ENCODE results near the gene TCFL5.

The TCFL5 gene

DNA sequence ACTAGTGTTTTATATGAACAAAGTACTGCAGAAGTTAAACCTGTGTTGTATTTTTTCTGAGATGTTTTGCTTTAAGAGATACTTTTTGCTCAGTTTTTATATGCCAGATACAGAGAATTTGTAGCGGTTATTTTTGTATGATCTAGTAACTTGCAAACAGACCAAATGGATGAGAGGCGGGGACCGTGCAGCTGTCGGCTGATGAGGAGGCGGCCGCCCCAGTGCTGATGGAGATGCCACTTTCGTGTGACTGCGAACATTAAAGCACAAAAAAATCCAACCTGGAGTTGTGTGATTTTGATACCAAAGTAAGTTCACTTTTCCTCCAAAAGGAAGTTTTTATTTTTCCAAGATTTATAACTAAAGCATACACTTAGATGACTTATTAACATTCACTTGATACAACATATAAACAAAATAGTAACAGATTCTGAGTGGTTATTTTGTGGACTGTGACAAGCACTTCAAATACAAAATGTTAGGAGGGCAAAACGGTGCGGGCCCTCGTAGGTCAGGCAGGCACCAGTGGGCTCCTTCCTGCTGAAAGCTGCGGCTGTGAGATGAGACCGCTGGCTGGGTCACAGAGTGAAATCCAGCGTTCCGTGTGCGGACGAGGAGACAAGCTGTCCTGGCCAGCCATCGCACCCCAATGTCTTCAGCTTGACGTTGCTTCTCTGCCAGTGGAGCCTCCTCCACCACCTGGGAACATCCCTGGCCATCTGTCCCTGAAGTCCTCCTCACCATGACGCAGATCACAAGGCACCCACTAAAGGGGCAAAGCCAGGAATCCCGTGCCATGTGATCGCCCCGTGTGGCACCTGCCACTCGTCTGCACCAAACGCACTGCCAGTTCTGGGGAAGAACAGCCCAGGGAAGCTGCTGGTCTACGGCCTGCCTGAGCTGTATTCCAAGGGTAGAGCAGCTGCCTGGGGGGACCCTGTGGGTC lies 61.0 kb downstream of the TCFL5 start:
- Histone ChIP-seq H3K27me3 (ENCODE audit: control insufficient read depth, insufficient read depth, low read length) (no peaks in the 10 kb centered on the region), H3K4me1 (ENCODE audit: control insufficient read depth, insufficient read depth, low read length) (peaks cover 6% of the 10 kb centered on the region), H3K4me3 (ENCODE audit: low read length) (no peak overlapping the region), H3K27ac (ENCODE audit: low read depth, low read length) (no peak overlapping the region), H3K36me3 (ENCODE audit: control insufficient read depth, insufficient read depth, low read length) (peaks cover 18% of the 10 kb centered on the region), H3K9ac (ENCODE audit: low read length) (no peak overlapping the region)

DNA sequence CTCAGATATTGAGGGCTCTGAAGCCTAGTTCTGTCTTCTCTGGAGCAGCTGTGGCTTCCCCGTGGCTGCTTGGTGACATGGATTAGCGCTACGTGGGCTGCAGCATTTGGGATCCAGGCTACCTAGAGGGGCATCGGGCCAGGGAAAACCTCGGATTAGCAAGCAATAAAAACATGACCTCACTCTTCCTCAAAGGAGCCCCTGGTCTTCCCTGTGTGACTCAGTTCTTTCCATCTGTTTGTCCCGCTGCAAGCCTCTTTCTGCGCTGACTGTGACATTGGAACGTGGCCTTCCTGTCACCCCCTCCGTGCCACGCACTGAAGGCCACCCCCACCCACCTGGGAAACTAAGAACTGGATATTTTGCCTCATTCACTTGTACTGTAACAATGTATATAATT lies 61.7 kb downstream of the TCFL5 start:
- no peak overlapping the region for H3K27ac ChIP-seq (ENCODE audit: low read depth, low read length)
- peaks cover 6% of the 10 kb centered on the region for H3K4me1 ChIP-seq (ENCODE audit: control insufficient read depth, insufficient read depth, low read length)
- peaks cover 18% of the 10 kb centered on the region for H3K36me3 ChIP-seq (ENCODE audit: control insufficient read depth, insufficient read depth, low read length)
- no peak overlapping the region for H3K9ac ChIP-seq (ENCODE audit: low read length)
- H3K4me3 ChIP-seq (ENCODE audit: low read length), result no peak overlapping the region
- no peaks in the 10 kb centered on the region for H3K27me3 ChIP-seq (ENCODE audit: control insufficient read depth, insufficient read depth, low read length)

DNA sequence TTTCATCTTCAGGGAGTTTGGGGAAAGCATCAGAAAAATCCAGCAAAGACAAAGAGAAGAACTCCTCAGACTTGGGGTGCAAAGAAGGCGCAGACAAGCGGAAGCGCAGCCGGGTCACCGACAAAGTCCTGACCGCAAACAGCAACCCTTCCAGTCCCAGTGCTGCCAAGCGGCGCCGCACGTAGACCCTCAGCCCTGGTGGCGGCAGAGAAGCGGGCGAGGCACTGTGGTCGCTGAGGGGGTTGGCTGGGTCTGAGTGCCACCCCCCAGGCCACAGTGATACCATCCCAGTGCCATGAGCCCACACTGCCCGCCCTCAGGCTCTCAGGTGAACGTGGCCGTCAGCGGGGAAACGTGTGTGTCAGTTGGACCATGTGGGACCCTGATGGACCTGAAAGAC lies 62.2 kb downstream of the TCFL5 start:
- H3K9ac ChIP-seq (ENCODE audit: low read length), result no peak overlapping the region
- no peak overlapping the region for H3K27ac ChIP-seq (ENCODE audit: low read depth, low read length)
- peaks cover 18% of the 10 kb centered on the region for H3K36me3 ChIP-seq (ENCODE audit: control insufficient read depth, insufficient read depth, low read length)
- H3K4me3 ChIP-seq (ENCODE audit: low read length), result no peak overlapping the region
- H3K27me3 ChIP-seq (ENCODE audit: control insufficient read depth, insufficient read depth, low read length), result no peaks in the 10 kb centered on the region
- H3K4me1 ChIP-seq (ENCODE audit: control insufficient read depth, insufficient read depth, low read length), result peaks cover 6% of the 10 kb centered on the region

DNA sequence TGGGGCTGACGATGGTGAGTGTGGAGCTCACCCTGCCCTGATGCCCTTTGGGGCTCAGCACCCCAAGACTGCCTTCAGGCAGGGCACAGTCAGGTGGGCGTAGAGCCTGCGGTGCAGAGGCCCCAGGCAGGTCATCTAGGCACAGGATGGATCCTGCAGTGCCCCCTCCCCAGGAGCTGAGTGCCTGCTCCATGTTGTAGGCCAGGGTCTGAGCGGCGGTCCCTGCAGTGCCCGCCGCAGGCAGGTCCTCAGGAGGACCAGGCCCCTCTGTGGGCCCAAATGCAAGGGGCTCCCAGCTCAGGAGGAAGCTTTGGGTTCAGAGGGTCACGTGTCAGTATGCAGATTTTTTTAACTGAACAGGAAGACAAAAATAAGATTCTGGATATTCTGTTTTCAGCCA lies 62.6 kb downstream of the TCFL5 start:
- Histone ChIP-seq H3K4me1 (ENCODE audit: control insufficient read depth, insufficient read depth, low read length) (peaks cover 6% of the 10 kb centered on the region), H3K36me3 (ENCODE audit: control insufficient read depth, insufficient read depth, low read length) (peaks cover 18% of the 10 kb centered on the region), H3K27ac (ENCODE audit: low read depth, low read length) (no peak overlapping the region), H3K4me3 (ENCODE audit: low read length) (no peak overlapping the region), H3K9ac (ENCODE audit: low read length) (no peak overlapping the region), H3K27me3 (ENCODE audit: control insufficient read depth, insufficient read depth, low read length) (no peaks in the 10 kb centered on the region)

DNA sequence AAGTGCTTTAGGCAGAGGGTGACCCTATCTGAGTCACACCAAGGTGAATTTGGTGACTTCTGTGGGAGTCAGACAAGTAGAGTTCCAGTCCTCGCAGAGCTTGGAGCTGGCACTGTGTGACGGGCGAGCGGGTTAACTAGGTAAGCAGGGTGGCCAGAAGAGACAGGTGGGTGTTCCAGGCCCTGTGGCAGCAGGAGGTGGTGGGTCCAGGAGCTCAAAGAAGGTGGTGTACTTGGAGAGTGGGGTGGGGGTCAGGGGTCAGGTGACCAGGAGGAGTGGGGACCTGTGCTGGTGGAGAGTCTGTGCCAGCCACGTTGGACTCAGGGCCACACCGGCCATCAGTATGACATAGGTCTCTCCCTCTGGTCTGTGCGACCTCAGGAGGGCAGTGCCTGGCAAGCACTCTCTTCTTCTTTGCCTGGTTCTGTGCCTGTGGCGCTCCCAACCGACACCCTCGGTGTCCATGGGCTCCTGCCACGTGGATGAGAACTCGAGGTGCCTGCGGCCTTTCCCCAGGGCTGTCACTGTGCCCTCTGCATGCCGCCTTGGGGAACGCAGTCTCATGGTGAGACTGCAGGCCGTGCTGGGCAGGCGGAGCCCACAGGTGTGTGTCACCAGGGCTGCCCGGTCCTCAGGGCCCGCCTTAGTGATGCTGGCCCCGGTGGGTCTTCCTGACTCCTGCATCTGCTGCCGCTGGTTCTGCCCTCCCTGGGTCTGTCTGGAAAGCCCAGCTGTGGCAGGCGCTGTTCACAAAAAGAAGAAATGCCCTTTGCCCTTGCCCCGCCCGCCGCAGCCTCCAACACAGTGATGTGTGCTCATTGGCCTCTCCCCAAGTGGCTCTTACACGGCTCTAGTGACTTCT lies 63.7 kb downstream of the TCFL5 start:
- Histone ChIP-seq H3K36me3 (ENCODE audit: control insufficient read depth, insufficient read depth, low read length) (peaks cover 18% of the 10 kb centered on the region), H3K4me3 (ENCODE audit: low read length) (peak overlapping the region; percentile 4), H3K4me1 (ENCODE audit: control insufficient read depth, insufficient read depth, low read length) (peaks cover 12% of the 10 kb centered on the region), H3K27me3 (ENCODE audit: control insufficient read depth, insufficient read depth, low read length) (no peaks in the 10 kb centered on the region), H3K27ac (ENCODE audit: low read depth, low read length) (peak overlapping the region; percentile 13), H3K9ac (ENCODE audit: low read length) (no peak overlapping the region)

DNA sequence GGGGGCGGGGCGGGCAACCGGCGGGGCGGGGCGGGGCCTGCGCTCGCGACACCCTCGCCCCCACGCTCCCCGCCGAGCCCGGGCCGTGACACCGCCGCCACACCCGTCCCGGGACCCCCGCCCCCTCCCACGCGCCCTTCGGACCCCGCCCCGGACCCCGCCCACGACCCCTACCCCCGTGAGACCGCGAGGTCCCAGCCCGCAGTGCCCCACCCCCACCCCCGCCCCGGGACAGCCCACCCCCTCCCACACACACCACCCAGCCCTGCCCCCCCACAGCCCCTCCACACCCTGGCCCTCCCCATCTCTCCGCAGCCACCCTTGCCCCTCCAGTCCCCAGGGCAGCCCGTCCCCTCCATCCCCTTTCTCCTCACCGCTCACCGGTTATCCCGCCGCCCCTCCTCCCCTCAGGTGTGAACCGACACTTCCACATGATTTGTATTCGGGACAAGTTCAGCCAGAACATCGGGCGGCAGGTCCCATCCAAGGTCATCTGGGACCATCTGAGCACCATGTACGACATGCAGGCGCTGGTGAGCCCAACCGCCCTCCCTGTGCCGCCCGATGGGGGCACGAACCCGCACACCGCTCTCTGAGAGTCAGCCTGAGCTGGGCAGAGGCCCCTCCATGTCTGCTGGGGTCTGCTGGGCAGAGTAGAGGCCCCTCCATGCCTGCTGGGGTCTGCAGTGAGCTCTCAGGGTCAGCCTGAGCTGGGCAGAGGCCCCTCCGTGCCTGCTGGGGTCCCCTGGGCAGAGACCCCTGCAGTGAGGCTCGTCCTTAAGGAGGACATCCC lies 64.7 kb downstream of the TCFL5 start:
- Histone ChIP-seq H3K4me1 (ENCODE audit: control insufficient read depth, insufficient read depth, low read length) (peaks cover 12% of the 10 kb centered on the region), H3K4me3 (ENCODE audit: low read length) (peak overlapping the region; percentile 75), H3K9ac (ENCODE audit: low read length) (no peak overlapping the region), H3K27ac (ENCODE audit: low read depth, low read length) (peak overlapping the region; percentile 86), H3K27me3 (ENCODE audit: control insufficient read depth, insufficient read depth, low read length) (no peaks in the 10 kb centered on the region), H3K36me3 (ENCODE audit: control insufficient read depth, insufficient read depth, low read length) (peaks cover 18% of the 10 kb centered on the region)

DNA sequence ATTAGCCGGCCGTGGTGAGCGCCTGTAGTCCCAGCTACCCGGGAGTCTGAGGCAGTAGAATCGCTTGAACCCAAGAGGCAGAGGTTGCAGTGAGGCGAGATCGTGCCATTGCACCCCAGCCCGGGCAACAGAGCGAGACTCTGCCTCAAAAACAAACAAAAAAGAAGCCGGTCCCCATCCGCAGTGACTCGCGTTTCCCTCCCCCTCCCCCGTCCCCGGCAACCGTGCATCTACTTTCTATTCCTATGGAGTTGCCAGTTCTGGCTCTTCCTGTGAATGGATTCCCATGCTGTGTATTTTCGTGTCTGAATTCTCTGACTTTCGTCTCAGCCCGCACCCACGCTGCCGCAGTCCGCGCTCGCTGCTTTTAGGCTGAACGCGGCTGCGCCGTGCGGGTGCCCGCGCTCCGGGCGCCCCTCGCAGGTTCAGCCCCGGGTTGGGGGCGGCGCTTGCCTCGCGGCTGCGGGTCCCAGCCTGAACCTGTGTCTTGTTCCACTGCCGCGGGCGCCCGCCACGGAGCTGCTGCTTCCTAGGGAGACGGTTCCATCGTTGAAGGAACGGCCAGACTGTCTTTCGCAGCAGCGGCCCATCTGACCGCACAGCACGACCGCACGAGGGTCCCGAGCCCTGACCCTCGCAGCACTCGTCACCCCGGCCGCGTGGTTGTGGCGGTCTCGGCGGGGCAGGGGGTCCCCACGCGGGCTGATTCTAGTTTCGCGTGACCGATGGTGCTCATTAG lies 66.4 kb downstream of the TCFL5 start:
- Histone ChIP-seq H3K4me3 (ENCODE audit: low read length) (peak overlapping the region; percentile 86), H3K27me3 (ENCODE audit: control insufficient read depth, insufficient read depth, low read length) (no peaks in the 10 kb centered on the region), H3K36me3 (ENCODE audit: control insufficient read depth, insufficient read depth, low read length) (peaks cover 15% of the 10 kb centered on the region), H3K4me1 (ENCODE audit: control insufficient read depth, insufficient read depth, low read length) (peaks cover 16% of the 10 kb centered on the region), H3K9ac (ENCODE audit: low read length) (peak overlapping the region; percentile 55), H3K27ac (ENCODE audit: low read depth, low read length) (peak overlapping the region; percentile 96)

DNA sequence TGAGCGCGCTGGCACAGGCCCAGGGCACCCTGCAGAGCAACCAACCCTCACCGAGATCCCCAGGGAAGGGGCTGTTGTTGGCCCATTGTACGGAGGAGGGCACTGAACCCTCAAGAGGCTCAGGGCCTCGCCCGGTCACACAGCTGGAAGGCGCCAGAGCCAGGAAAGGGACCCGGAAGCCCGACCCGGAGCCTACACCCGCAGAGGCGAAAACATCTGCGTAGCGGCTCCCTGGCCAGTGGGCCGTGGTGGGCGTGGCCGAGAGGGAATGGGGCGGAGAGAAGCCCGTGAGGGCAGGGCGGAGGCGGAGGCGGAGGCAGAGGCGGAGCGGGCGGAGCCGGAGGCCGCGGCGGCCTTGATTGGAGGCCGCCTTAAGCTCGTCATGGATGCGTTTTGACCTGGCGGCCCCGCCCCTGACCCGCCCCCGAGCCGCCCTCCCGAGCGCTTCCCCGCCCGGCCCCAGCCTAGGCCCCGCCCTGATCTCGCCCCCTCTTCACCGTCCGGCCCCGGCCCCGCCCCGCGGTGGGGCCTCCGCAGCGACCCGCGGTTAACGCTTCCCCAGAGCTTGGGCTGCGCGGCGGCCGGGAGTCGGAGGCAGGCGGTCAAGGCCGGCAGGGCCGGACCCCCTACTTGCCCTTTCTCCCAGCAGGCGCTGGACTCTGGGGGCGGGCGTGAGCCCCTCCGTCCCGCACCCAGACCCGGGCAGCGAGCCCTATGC lies 67.5 kb downstream of the TCFL5 start:
- Histone ChIP-seq H3K9ac (ENCODE audit: low read length) (peak overlapping the region; percentile 85), H3K27me3 (ENCODE audit: control insufficient read depth, insufficient read depth, low read length) (no peaks in the 10 kb centered on the region), H3K27ac (ENCODE audit: low read depth, low read length) (peak overlapping the region; percentile 99), H3K36me3 (ENCODE audit: control insufficient read depth, insufficient read depth, low read length) (peaks cover 8% of the 10 kb centered on the region), H3K4me3 (ENCODE audit: low read length) (peak overlapping the region; percentile 86), H3K4me1 (ENCODE audit: control insufficient read depth, insufficient read depth, low read length) (peaks cover 16% of the 10 kb centered on the region)

DNA sequence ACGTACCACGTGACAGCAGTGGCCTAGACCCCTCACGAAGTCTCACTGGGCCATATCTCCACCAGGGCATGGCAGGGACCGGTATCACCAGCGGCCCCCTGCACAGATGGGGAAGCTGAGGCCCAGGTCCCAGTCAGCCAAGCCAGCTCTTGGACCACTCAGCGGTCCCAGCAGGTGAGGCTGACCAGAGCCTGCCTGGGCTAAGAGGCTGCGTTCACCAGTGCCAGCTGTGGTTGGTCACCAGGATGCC lies 67.9 kb downstream of the TCFL5 start:
- peaks cover 4% of the 10 kb centered on the region for H3K36me3 ChIP-seq (ENCODE audit: control insufficient read depth, insufficient read depth, low read length)
- peaks cover 16% of the 10 kb centered on the region for H3K4me1 ChIP-seq (ENCODE audit: control insufficient read depth, insufficient read depth, low read length)
- H3K9ac ChIP-seq (ENCODE audit: low read length), result peak overlapping the region; percentile 85
- peak overlapping the region; percentile 67 for H3K4me3 ChIP-seq (ENCODE audit: low read length)
- no peaks in the 10 kb centered on the region for H3K27me3 ChIP-seq (ENCODE audit: control insufficient read depth, insufficient read depth, low read length)
- peak overlapping the region; percentile 99 for H3K27ac ChIP-seq (ENCODE audit: low read depth, low read length)

DNA sequence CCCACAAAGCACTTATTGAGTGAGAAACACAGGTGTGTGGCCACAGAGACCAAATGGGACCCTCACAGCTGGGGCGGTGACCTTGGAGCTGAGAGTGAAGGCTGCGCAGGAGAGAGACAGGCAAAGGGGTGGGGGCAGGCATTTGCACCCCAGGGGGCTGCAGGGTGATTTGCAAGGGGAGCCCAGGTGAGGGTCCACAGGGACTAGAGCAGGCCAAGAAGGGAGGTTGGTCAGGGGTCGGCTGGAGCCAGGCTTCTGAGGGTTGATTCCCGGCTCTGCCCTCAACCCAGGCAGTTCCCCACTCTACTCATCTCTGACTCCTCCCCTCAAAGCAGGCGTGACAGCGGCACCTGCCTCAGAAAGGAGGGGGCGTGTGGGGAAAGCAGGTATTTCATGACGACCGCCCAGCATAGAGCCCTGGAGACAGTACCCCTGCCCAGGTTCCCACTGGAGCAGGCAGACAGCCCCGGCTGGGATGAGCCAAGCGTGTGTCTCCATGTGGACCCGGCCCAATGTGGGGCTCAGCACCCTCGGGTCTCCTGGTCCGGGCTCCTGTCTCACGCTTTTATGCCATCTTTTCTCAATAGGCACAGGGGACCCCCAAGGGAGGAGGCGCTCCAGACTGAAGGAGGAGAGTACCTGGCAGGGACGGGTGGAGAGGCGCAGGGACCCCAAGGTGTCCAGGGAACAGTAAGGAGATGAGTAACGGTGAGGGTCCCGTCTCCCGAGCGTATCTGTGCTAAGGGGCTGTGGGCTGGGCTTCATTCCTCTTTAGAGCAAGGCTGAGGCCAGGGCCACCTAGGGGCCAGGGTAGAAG lies 68.5 kb downstream of the TCFL5 start:
- Histone ChIP-seq H3K4me3 (ENCODE audit: low read length) (peak overlapping the region; percentile 67), H3K27me3 (ENCODE audit: control insufficient read depth, insufficient read depth, low read length) (no peaks in the 10 kb centered on the region), H3K9ac (ENCODE audit: low read length) (peak overlapping the region; percentile 85), H3K27ac (ENCODE audit: low read depth, low read length) (peak overlapping the region; percentile 99), H3K4me1 (ENCODE audit: control insufficient read depth, insufficient read depth, low read length) (peaks cover 16% of the 10 kb centered on the region), H3K36me3 (ENCODE audit: control insufficient read depth, insufficient read depth, low read length) (peaks cover 3% of the 10 kb centered on the region)
